Fibroblast of lung (primary cell): ENCODE measurements around the gene IMMT.

Experiments
- CTCF ChIP-seq, 2 donors: IDR thresholded peaks in 1 of 2; conservative IDR thresholded peaks in 1 of 2; 1 replicate in 1 of 2; 2 replicates in 1 of 2; pipeline ENCODE4 v1.5.1; 2011 to 2012; ENCODE audit warnings: low read length in 2 of 2, control low read depth in 1 of 2, inconsistent platforms in 1 of 2, low read depth in 1 of 2, mild to moderate bottlenecking in 1 of 2
- EZH2 ChIP-seq: IDR thresholded peaks from 2 replicates; pipeline ENCODE4 v1.5.1; 2012; ENCODE audit warnings: low read length, control low read depth, mild to moderate bottlenecking; ENCODE audit errors: missing control alignments

- TF ChIP-seq CTCF (conservative IDR thresholded peaks at IDR 0.05 in 1 of 2, IDR thresholded peaks at IDR 0.05 in 1 of 2; ENCODE audit: low read depth in 1 of 2, low read length in 2 of 2): no peak
- no peak for TF ChIP-seq EZH2
These were observed 52.6 kb downstream of the IMMT start for GRCh38 chr2:86142436-86143257.
